HUES6 (cell line): ENCODE results near the gene RELCH.
A peak's percentile ranks its signal among the peaks of the same experiment; 100 is the strongest.

Experiments used
- H3K27ac ChIP-seq: 2 replicates; pipeline ENCODE4 v1.7.0; 2013; ENCODE audit warnings: low read depth, mild to moderate bottlenecking, low read length, inconsistent platforms
- H3K27me3 ChIP-seq: 2 replicates; pipeline ENCODE4 v1.6.1; 2013; ENCODE audit warnings: low read length; ENCODE audit not compliant: control insufficient read depth, insufficient read depth
- H3K36me3 ChIP-seq: 2 replicates; pipeline ENCODE4 v1.6.1; 2013; ENCODE audit warnings: low read length; ENCODE audit not compliant: control insufficient read depth, insufficient read depth
- H3K4me1 ChIP-seq: 2 replicates; pipeline ENCODE4 v1.6.1; 2013; ENCODE audit warnings: low read length; ENCODE audit not compliant: control insufficient read depth, insufficient read depth
- H3K4me3 ChIP-seq: 2 replicates; pipeline ENCODE4 v1.5.1; 2013; ENCODE audit warnings: low read depth, low read length
- H3K9ac ChIP-seq: one replicate; pipeline ENCODE4 v1.6.1; 2013; ENCODE audit warnings: mild to moderate bottlenecking, low read length
- H3K9me3 ChIP-seq: 2 replicates; pipeline ENCODE4 v1.6.1; 2013; ENCODE audit warnings: low read depth, low read length; ENCODE audit not compliant: control insufficient read depth, insufficient read depth

RELCH gene, protein sequence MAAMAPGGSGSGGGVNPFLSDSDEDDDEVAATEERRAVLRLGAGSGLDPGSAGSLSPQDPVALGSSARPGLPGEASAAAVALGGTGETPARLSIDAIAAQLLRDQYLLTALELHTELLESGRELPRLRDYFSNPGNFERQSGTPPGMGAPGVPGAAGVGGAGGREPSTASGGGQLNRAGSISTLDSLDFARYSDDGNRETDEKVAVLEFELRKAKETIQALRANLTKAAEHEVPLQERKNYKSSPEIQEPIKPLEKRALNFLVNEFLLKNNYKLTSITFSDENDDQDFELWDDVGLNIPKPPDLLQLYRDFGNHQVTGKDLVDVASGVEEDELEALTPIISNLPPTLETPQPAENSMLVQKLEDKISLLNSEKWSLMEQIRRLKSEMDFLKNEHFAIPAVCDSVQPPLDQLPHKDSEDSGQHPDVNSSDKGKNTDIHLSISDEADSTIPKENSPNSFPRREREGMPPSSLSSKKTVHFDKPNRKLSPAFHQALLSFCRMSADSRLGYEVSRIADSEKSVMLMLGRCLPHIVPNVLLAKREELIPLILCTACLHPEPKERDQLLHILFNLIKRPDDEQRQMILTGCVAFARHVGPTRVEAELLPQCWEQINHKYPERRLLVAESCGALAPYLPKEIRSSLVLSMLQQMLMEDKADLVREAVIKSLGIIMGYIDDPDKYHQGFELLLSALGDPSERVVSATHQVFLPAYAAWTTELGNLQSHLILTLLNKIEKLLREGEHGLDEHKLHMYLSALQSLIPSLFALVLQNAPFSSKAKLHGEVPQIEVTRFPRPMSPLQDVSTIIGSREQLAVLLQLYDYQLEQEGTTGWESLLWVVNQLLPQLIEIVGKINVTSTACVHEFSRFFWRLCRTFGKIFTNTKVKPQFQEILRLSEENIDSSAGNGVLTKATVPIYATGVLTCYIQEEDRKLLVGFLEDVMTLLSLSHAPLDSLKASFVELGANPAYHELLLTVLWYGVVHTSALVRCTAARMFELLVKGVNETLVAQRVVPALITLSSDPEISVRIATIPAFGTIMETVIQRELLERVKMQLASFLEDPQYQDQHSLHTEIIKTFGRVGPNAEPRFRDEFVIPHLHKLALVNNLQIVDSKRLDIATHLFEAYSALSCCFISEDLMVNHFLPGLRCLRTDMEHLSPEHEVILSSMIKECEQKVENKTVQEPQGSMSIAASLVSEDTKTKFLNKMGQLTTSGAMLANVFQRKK

DNA sequence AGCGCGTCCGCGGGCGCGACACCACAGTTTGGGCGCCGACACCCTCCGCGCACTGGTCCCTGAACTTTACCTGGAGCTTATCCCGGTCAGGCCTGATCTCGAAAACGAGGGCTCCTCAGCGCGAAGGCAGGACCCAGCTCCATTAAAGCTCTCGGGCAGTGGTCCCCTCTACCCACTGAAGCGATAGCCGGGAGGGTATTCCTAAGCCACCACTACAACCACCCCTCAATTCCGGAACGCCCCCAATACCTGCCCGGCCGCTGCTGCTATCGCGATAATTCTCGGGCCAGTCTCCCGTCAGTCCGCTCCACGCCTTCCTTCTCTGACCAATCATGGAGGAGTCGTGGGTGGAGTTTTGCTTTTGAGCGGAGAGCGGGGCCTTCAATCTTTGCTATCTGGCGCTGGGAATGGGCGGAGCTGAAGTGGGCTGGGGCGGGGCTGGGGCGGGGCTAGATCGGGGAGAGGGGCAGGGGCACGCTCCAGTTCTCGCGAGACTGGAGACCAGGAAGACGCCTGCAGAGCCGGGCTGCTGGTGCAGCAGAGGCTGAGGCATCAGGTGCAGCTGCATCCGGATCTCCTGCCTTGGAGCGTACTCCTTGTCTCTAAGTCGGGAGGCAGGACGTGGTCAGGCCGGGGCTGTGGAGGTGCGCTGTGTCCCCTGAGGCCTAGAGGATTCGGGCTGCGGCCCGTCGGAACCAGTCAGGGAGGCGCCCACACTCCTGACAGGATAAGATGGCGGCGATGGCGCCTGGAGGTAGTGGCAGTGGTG is at the start of gene RELCH, which contains the start of gene PIGN:
Gene RELCH, plus strand, starts transcription at position 482 of the 769 bp plus-strand sequence. Its CDS starts 251 bp downstream, at position 733.
Gene PIGN, minus strand, starts transcription at position 283 of the 769 bp plus-strand sequence. CDS start 25,703 bp downstream, outside the sequence.
- no peaks in the 10 kb centered on the region for H3K36me3 ChIP-seq
- H3K4me3 ChIP-seq, result peak within 1 kb of the TSS; percentile 98
- H3K27ac ChIP-seq, result peak within 1 kb of the TSS; percentile 83; the same call in 1 of the 2 replicates
- no peaks in the 10 kb centered on the region for H3K9me3 ChIP-seq
- no peaks in the 10 kb centered on the region for H3K27me3 ChIP-seq
- no peaks in the 10 kb centered on the region for H3K4me1 ChIP-seq
- H3K9ac ChIP-seq, result peak within 1 kb of the TSS; percentile 96

DNA sequence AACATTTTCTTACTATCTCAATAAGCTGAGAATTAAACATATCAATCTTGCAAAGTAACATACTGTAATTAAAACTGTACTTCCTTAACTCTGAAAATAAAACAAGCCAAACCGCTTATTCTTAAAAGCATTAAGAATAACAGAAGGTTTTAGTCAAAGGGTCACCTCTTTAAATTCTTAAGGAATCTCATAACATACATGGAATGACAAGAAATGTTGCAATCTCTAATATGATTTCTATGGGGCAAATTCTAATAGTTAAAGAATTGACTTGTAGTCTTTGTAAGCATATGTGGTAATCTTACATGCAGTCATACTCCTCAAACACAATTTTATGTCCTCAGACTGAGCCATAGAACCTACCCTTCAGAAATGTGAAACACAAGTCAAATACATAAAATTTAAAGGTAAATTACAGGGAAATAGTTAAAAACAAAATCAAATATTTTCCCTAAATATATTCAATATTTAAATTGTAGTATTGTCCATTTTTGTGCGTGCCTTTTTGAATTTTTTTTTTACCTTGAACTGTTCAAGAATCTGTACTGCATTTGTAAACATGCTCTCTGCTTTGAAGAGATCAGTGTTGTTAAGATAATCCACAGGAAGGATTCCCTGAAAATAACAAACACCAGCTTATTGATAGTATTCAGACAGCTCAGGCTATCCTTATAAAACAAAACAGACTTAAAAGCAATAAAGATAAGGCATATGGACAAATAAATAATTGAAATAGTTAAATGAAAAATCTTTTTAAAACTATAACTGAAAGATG is 48.4 kb upstream of the RELCH start:
- no peak overlapping the region for H3K9ac ChIP-seq
- H3K27ac ChIP-seq, result no peak overlapping the region
- H3K4me1 ChIP-seq, result no peaks in the 10 kb centered on the region
- H3K36me3 ChIP-seq, result peaks cover 8% of the 10 kb centered on the region
- H3K9me3 ChIP-seq, result no peaks in the 10 kb centered on the region
- no peaks in the 10 kb centered on the region for H3K27me3 ChIP-seq
- H3K4me3 ChIP-seq, result no peak overlapping the region

DNA sequence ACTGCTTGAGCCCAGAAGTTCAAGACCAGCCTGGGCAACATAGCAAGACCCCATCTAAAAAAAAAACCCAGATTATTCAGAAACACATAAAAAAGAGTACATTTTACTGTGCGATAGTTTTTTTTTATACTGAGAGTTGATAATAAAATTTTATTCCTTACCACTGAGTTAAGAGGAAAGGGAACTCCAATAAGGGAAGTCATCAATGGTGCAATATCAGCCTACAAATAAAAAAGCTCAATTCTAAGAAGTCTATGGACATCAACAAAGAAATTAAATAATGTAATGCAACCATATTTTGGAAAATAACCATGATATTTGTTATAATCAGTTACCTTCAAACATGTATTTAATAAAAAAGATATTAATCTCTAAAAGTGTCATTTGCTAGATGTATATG is 46.8 kb upstream of the RELCH start:
- H3K36me3 ChIP-seq, result peaks cover 8% of the 10 kb centered on the region
- no peaks in the 10 kb centered on the region for H3K27me3 ChIP-seq
- H3K4me1 ChIP-seq, result no peaks in the 10 kb centered on the region
- H3K4me3 ChIP-seq, result no peak overlapping the region
- no peak overlapping the region for H3K27ac ChIP-seq
- no peak overlapping the region for H3K9ac ChIP-seq
- no peaks in the 10 kb centered on the region for H3K9me3 ChIP-seq

DNA sequence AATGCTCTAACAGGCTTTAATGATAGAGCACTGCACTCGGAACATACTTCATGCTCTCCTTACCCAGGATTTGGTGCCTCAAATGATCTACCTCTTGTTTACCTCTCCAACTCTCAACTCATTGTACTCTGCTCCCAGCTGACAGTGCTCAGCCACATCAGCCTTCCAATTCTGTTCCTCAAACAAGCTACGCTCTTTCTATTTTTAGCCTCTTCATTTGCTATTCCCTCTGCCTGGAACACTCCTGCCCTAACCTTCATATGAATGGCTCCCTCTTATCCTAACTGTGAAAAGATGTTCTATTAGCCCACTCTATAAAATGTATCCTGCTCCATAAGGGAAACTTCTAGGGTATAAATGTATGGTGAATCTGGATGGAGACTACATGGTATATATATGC is 42.7 kb upstream of the RELCH start:
- H3K27me3 ChIP-seq, result no peaks in the 10 kb centered on the region
- no peaks in the 10 kb centered on the region for H3K9me3 ChIP-seq
- no peak overlapping the region for H3K27ac ChIP-seq
- no peaks in the 10 kb centered on the region for H3K4me1 ChIP-seq
- H3K9ac ChIP-seq, result no peak overlapping the region
- no peaks in the 10 kb centered on the region; the same call in none of the 2 replicates for H3K36me3 ChIP-seq
- no peak overlapping the region for H3K4me3 ChIP-seq

DNA sequence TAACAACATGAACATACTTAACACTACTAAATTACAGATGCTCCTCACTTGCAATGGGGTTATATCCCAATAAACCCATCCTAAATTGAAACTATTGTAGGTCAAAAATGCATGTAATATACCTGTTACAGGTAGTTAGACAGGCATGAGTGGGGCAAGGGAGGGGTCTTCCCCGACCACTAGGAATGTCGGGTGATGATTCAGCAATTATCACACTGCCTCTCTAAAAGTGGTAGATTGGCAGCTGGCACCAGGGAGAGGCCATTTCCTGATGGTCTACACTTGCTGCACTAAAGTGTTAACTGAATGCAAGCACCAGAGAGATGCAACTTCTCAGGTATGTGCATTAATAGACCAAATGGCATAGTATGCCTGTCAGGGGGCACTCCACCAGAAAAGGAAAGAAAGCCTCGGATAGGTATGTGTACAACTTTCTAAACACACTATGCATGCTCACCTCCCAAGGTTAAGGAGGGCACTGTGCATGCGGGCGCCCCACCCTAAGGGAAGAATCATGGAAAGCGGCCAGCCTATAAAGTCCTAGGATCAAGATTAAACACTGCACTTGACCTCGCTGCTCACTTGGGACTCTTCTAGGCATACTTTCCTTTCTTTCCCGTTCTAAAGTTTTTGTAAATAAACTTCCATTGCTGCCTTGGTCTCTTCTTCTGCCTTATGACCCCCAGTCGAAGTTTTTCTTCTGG is 35.8 kb upstream of the RELCH start:
- Histone ChIP-seq H3K27ac (no peak overlapping the region), H3K4me3 (no peak overlapping the region), H3K9ac (no peak overlapping the region), H3K9me3 (no peaks in the 10 kb centered on the region), H3K36me3 (no peaks in the 10 kb centered on the region), H3K4me1 (peaks cover 2% of the 10 kb centered on the region; the same call in 1 of the 2 replicates), H3K27me3 (no peaks in the 10 kb centered on the region)

DNA sequence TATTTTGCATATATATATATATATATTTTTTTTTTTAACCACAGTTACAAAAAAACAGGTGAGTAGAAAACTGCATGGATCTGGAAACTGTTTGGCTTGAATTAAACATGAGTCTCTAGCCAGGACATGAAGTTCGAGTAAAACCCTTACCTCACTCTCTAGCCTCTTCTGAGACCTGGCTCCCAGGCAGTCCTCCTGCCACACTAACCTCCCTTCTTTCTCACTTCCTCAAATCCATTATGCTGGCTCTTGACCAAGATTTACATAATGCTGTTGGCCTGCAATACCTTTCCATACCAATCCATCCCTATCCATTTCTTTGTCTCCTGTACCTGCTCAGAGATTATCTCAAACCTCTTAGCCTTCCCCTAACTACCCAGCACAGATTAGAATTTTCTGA is 34.2 kb upstream of the RELCH start:
- H3K4me1 ChIP-seq, result peaks cover 2% of the 10 kb centered on the region; the same call in 1 of the 2 replicates
- H3K27ac ChIP-seq, result no peak overlapping the region
- H3K36me3 ChIP-seq, result no peaks in the 10 kb centered on the region
- no peaks in the 10 kb centered on the region for H3K9me3 ChIP-seq
- no peak overlapping the region for H3K9ac ChIP-seq
- no peaks in the 10 kb centered on the region for H3K27me3 ChIP-seq
- H3K4me3 ChIP-seq, result no peak overlapping the region

DNA sequence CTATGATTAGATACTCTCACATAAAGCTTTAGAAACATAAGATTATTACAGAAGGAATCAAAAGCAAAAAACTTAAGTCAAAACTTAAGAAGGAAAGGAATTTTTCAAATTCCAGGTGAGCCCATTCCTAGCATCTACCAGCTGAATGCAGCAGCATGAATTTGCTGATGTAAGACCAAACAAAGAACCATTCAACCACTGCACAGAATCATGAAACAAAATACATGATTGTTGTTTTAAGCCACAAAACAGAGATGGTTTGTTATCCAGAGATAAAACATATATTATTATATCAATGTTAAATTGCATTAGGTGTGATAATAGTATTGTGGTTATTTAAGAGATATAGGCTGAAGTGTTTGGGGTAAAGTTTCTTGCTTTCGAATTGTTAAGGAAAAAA is 29.2 kb upstream of the RELCH start:
- H3K9ac ChIP-seq, result no peak overlapping the region
- no peak overlapping the region for H3K27ac ChIP-seq
- no peak overlapping the region for H3K4me3 ChIP-seq
- no peaks in the 10 kb centered on the region for H3K27me3 ChIP-seq
- H3K9me3 ChIP-seq, result no peaks in the 10 kb centered on the region
- peaks cover 2% of the 10 kb centered on the region; the same call in 1 of the 2 replicates for H3K4me1 ChIP-seq
- H3K36me3 ChIP-seq, result no peaks in the 10 kb centered on the region

DNA sequence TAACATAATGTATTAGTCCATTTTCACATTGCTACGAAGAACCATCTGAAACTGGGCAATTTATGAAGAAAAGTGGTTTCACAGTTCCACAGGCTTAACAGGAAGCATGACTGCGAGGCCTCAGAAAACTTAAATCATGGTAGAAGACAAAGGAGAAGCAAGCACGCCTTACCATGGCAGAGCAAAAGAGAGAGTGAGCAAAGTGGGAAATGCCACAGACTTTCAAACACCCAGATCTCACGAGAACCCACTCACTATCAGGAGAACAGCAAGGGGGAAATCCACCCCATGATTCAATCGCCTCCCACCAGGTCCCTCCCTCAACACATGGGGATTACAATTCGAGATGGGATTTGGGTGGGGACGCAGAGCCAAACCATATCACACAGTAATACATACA is 22.7 kb upstream of the RELCH start:
- no peak overlapping the region for H3K4me3 ChIP-seq
- peaks cover 9% of the 10 kb centered on the region; the same call in 1 of the 2 replicates for H3K9me3 ChIP-seq
- H3K27me3 ChIP-seq, result no peaks in the 10 kb centered on the region
- no peak overlapping the region for H3K27ac ChIP-seq
- peaks cover 6% of the 10 kb centered on the region; the same call in 1 of the 2 replicates for H3K4me1 ChIP-seq
- H3K36me3 ChIP-seq, result no peaks in the 10 kb centered on the region
- H3K9ac ChIP-seq, result no peak overlapping the region

DNA sequence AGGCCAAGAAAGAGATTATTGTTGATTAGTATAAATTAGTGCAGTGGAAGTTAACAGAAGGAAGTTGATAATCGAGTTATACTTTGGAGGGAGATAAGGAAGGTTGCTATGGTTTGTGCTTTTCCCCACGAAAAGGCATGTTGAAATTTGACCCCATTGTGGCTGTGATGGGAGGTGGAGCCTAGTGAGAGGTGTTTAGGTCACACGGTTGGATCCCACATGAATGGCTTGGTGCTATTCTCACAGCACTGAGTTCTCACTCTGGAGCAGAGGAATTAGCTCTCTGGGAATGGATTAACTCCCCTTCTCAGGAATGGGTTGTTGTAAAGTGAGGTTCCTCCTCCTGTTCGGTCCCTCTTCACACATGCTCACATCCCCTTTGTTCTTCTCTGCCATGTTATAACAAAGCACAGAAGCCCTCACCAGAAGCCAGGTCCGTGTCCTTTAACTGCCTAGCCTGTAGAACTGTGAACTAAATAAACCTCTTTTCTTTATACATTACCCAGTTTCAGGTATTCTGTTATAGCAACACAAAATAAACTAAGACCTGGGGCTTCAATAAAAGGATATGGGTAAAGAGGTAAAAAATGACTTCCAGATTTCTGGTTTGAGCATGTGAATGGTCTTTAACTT is 22.1 kb upstream of the RELCH start:
- Histone ChIP-seq H3K4me3 (no peak overlapping the region), H3K9me3 (peaks cover 9% of the 10 kb centered on the region; the same call in 1 of the 2 replicates), H3K27me3 (no peaks in the 10 kb centered on the region), H3K4me1 (peaks cover 6% of the 10 kb centered on the region; the same call in 1 of the 2 replicates), H3K9ac (no peak overlapping the region), H3K36me3 (no peaks in the 10 kb centered on the region), H3K27ac (no peak overlapping the region)
